ENCODE results near the gene TNC. TPM values are rescaled to one million over a fixed set of nuclear protein-coding genes. Genes with fewer than 3 reads are reported as not detected.

Gene TNC
- total RNA-seq, 1 experiment from 2014 or later, result 5.7 TPM

Other genes starting within 250 kb of the TNC start
- gene TNFSF8, start 187.6 kb downstream of the TNC start, total RNA-seq (2021; ENCODE audit: unreplicated experiment), result 0.15 TPM